Measurements from ENCODE around the gene MAFG. TPM values are rescaled to one million over a fixed set of nuclear protein-coding genes. Genes with fewer than 3 reads are reported as not detected.

MAFG gene
- total RNA-seq, 1 experiment from 2014 or later = 29.8 TPM

DNA sequence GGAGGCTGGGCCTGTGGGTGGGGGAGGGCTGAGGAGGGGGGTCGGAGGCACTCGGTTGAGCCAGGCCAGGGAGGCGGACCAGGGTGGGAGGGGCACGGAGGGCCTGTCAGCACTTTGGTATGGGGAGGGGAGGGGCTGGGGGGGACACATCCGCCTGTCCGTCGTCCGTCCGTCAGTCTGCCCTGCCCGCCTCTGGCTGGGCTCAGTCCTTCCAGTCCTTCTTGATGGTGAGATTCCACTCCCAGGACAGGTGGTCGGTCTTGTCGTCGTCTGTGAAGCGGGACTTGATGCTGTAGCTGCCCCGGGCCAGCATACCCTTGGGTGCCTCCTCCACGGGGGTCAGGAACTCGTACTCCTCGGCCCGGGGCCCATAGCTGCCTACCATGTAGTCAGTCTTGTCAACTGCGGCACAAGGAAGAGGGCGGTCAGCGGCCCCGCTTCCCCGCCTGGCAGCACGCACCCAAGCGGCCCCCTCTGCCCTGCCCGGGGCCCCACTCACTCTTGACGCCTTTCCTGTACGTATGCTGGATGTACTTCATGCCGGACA, 58.8 kb downstream of the MAFG start:
- CTCF ChIA-PET = interaction anchor here (0.8 to 2.3 kb wide), 29 partner anchors 8 to 185 kb away, joined by 3 to 13 read pairs (median 6); partner anchors contain the start of genes ARL16, CENPX, DCXR and HGS
- ATAC-seq (peak; percentile 3), DNase-seq (ENCODE audit: low spot score) (peak; percentile 53)
- POLR2A ChIA-PET = interaction anchor here (1.4 to 2.6 kb wide), 4 partner anchors 8 to 55 kb away, joined by 4 to 12 read pairs (median 6); partner anchors contain the start of genes NPB, P4HB and SIRT7
- H3K27me3 Mint-ChIP-seq (ENCODE audit: low read depth) = no peaks in the 10 kb centered on the region; the same call in 1 of the 2 replicates
- H3K4me1 Mint-ChIP-seq = peaks cover 16% of the 10 kb centered on the region
- no peak overlapping the region for H3K4me3 Mint-ChIP-seq
- H3K27ac Mint-ChIP-seq = peak overlapping the region; percentile 41; the same call in 1 of the 2 replicates
- no peaks in the 10 kb centered on the region for H3K9me3 Mint-ChIP-seq
- H3K36me3 Mint-ChIP-seq = peaks cover 4% of the 10 kb centered on the region; the same call in 1 of the 2 replicates
- TF ChIP-seq PREB (CRISPR knock-in tag; IDR thresholded peaks at IDR 0.05; ENCODE audit: borderline replicate concordance) = no peak
- TF ChIP-seq SOX15 (CRISPR knock-in tag; IDR thresholded peaks at IDR 0.05) = no peak
- TF ChIP-seq OVOL2 (CRISPR knock-in tag; IDR thresholded peaks at IDR 0.05; ENCODE audit: borderline replicate concordance) = no peak
- TF ChIP-seq PRRX2 (CRISPR knock-in tag; IDR thresholded peaks at IDR 0.05) = 0 out of 2 replicates have a peak, but pooled peaks have one; percentile 27
- no peak for TF ChIP-seq TP53 (CRISPR knock-in tag; IDR thresholded peaks at IDR 0.05)
- no peak for TF ChIP-seq NR3C1 (CRISPR knock-in tag; conservative IDR thresholded peaks at IDR 0.05; ENCODE audit: low read depth)
- TF ChIP-seq, protein P1, sequence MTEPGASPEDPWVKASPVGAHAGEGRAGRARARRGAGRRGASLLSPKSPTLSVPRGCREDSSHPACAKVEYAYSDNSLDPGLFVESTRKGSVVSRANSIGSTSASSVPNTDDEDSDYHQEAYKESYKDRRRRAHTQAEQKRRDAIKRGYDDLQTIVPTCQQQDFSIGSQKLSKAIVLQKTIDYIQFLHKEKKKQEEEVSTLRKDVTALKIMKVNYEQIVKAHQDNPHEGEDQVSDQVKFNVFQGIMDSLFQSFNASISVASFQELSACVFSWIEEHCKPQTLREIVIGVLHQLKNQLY (CRISPR knock-in tag; IDR thresholded peaks at IDR 0.05) = no peak
- no peak for TF ChIP-seq JUN (CRISPR knock-in tag; IDR thresholded peaks at IDR 0.05)
- TF ChIP-seq ZNF416 (CRISPR knock-in tag; IDR thresholded peaks at IDR 0.05) = peak; percentile 72; the same call in 1 of the 2 replicates
- TF ChIP-seq ZNF263 (CRISPR knock-in tag; IDR thresholded peaks at IDR 0.05; ENCODE audit: low read depth) = no peak
- TF ChIP-seq, protein P2, sequence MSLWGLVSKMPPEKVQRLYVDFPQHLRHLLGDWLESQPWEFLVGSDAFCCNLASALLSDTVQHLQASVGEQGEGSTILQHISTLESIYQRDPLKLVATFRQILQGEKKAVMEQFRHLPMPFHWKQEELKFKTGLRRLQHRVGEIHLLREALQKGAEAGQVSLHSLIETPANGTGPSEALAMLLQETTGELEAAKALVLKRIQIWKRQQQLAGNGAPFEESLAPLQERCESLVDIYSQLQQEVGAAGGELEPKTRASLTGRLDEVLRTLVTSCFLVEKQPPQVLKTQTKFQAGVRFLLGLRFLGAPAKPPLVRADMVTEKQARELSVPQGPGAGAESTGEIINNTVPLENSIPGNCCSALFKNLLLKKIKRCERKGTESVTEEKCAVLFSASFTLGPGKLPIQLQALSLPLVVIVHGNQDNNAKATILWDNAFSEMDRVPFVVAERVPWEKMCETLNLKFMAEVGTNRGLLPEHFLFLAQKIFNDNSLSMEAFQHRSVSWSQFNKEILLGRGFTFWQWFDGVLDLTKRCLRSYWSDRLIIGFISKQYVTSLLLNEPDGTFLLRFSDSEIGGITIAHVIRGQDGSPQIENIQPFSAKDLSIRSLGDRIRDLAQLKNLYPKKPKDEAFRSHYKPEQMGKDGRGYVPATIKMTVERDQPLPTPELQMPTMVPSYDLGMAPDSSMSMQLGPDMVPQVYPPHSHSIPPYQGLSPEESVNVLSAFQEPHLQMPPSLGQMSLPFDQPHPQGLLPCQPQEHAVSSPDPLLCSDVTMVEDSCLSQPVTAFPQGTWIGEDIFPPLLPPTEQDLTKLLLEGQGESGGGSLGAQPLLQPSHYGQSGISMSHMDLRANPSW (CRISPR knock-in tag; conservative IDR thresholded peaks at IDR 0.05; ENCODE audit: low read depth) = no peak
- TF ChIP-seq ZNF671 (CRISPR knock-in tag; IDR thresholded peaks at IDR 0.05) = no peak
- TF ChIP-seq, protein P3, sequence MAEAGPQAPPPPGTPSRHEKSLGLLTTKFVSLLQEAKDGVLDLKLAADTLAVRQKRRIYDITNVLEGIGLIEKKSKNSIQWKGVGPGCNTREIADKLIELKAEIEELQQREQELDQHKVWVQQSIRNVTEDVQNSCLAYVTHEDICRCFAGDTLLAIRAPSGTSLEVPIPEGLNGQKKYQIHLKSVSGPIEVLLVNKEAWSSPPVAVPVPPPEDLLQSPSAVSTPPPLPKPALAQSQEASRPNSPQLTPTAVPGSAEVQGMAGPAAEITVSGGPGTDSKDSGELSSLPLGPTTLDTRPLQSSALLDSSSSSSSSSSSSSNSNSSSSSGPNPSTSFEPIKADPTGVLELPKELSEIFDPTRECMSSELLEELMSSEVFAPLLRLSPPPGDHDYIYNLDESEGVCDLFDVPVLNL (CRISPR knock-in tag; IDR thresholded peaks at IDR 0.05; ENCODE audit: borderline replicate concordance, low read depth) = no peak
- peak; percentile 50; the same call in 1 of the 2 replicates for TF ChIP-seq SP1 (CRISPR knock-in tag; conservative IDR thresholded peaks at IDR 0.05)
- TF ChIP-seq E2F5 (CRISPR knock-in tag; IDR thresholded peaks at IDR 0.05) = no peak
- TF ChIP-seq, protein P4, sequence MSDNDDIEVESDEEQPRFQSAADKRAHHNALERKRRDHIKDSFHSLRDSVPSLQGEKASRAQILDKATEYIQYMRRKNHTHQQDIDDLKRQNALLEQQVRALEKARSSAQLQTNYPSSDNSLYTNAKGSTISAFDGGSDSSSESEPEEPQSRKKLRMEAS (CRISPR knock-in tag; IDR thresholded peaks at IDR 0.05) = 0 out of 2 replicates have a peak, but pooled peaks have one; percentile 5
- TF ChIP-seq, protein P5, sequence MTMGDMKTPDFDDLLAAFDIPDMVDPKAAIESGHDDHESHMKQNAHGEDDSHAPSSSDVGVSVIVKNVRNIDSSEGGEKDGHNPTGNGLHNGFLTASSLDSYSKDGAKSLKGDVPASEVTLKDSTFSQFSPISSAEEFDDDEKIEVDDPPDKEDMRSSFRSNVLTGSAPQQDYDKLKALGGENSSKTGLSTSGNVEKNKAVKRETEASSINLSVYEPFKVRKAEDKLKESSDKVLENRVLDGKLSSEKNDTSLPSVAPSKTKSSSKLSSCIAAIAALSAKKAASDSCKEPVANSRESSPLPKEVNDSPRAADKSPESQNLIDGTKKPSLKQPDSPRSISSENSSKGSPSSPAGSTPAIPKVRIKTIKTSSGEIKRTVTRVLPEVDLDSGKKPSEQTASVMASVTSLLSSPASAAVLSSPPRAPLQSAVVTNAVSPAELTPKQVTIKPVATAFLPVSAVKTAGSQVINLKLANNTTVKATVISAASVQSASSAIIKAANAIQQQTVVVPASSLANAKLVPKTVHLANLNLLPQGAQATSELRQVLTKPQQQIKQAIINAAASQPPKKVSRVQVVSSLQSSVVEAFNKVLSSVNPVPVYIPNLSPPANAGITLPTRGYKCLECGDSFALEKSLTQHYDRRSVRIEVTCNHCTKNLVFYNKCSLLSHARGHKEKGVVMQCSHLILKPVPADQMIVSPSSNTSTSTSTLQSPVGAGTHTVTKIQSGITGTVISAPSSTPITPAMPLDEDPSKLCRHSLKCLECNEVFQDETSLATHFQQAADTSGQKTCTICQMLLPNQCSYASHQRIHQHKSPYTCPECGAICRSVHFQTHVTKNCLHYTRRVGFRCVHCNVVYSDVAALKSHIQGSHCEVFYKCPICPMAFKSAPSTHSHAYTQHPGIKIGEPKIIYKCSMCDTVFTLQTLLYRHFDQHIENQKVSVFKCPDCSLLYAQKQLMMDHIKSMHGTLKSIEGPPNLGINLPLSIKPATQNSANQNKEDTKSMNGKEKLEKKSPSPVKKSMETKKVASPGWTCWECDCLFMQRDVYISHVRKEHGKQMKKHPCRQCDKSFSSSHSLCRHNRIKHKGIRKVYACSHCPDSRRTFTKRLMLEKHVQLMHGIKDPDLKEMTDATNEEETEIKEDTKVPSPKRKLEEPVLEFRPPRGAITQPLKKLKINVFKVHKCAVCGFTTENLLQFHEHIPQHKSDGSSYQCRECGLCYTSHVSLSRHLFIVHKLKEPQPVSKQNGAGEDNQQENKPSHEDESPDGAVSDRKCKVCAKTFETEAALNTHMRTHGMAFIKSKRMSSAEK (CRISPR knock-in tag; IDR thresholded peaks at IDR 0.05; ENCODE audit: borderline replicate concordance) = no peak
- TF ChIP-seq PRDM15 (CRISPR knock-in tag; IDR thresholded peaks at IDR 0.05) = no peak
- TF ChIP-seq E2F1 (CRISPR knock-in tag; IDR thresholded peaks at IDR 0.05) = no peak

Measured in WTC11 (cell line).